CD14-positive monocyte (primary cell): ENCODE measurements around the gene HAS3. TPM values are rescaled to one million over a fixed set of nuclear protein-coding genes. Genes with fewer than 3 reads are reported as not detected.

Source experiments
- DNase-seq, 3 donors: peaks; one replicate each; pipeline ENCODE4 v3.0.0-alpha.2; 2011 to 2022
- H2AFZ ChIP-seq: 2 replicates; pipeline ENCODE4 v1.6.0; 2012; ENCODE audit warnings: mild to moderate bottlenecking, low read depth, low read length, inconsistent platforms; ENCODE audit not compliant: insufficient read depth, poor library complexity, severe bottlenecking
- H3K27ac ChIP-seq, 2 donors: 1 replicate in 1 of 2; 2 replicates in 1 of 2; pipeline ENCODE4 v1.5.1; 2012 to 2013; ENCODE audit warnings: low read length in 2 of 2, control low read depth in 1 of 2, inconsistent platforms in 1 of 2, low read depth in 1 of 2, mild to moderate bottlenecking in 1 of 2
- H3K27me3 ChIP-seq, 2 donors: one replicate each; pipeline versions ENCODE4 v1.6.0 to v1.6.1; 2011 to 2013; ENCODE audit warnings: low read length in 2 of 2; ENCODE audit not compliant: control insufficient read depth in 2 of 2, insufficient read depth in 2 of 2
- H3K36me3 ChIP-seq, 2 donors: replicated peaks in 1 of 2; 1 replicate in 1 of 2; 2 replicates in 1 of 2; pipeline versions ENCODE4 v1.5.1 to v1.6.1; 2012 to 2013; ENCODE audit warnings: low read length in 2 of 2, control low read depth in 1 of 2, inconsistent platforms in 1 of 2, mild to moderate bottlenecking in 1 of 2; ENCODE audit not compliant: insufficient read depth in 2 of 2, control insufficient read depth in 1 of 2
- H3K4me1 ChIP-seq, 2 donors: 1 replicate in 1 of 2; 2 replicates in 1 of 2; pipeline versions ENCODE4 v1.5.1 to v1.6.1; 2012 to 2013; ENCODE audit warnings: low read length in 2 of 2, control low read depth in 1 of 2, inconsistent platforms in 1 of 2, mild to moderate bottlenecking in 1 of 2, moderate library complexity in 1 of 2; ENCODE audit not compliant: insufficient read depth in 2 of 2, control insufficient read depth in 1 of 2
- H3K4me2 ChIP-seq: replicated peaks from 2 replicates; pipeline ENCODE3; 2012; ENCODE audit warnings: low read length, moderate library complexity, mild to moderate bottlenecking; ENCODE audit not compliant: poor library complexity, severe bottlenecking; ENCODE audit errors: extremely low read depth
- H3K4me3 ChIP-seq, 3 experiments: fragments of 200-600 bp in 1 of 3; sonication (generic) in 1 of 3; replicated peaks in 1 of 3; 1 replicate in 2 of 3; 2 replicates in 1 of 3; pipeline ENCODE4 v1.5.1; 2011 to 2013; ENCODE audit warnings: low read length in 3 of 3, mild to moderate bottlenecking in 3 of 3, control low read depth in 2 of 3, low read depth in 2 of 3, inconsistent platforms in 1 of 3, moderate library complexity in 1 of 3
- H3K79me2 ChIP-seq: 2 replicates; pipeline ENCODE4 v1.6.0; 2012; ENCODE audit warnings: mild to moderate bottlenecking, control low read depth, inconsistent platforms, low read length, moderate library complexity; ENCODE audit not compliant: insufficient read depth
- H3K9ac ChIP-seq: 2 replicates; pipeline ENCODE4 v1.6.0; 2017; ENCODE audit warnings: low read length, mild to moderate bottlenecking; ENCODE audit not compliant: insufficient read depth, poor library complexity, severe bottlenecking
- H3K9me3 ChIP-seq, 2 donors: replicated peaks in 1 of 2; 1 replicate in 1 of 2; 2 replicates in 1 of 2; pipeline versions ENCODE4 v1.5.1 to v1.6.1; 2012 to 2013; ENCODE audit warnings: low read length in 2 of 2, control low read depth in 1 of 2; ENCODE audit not compliant: control insufficient read depth in 1 of 2, insufficient read depth in 1 of 2
- H4K20me1 ChIP-seq: 2 replicates; pipeline ENCODE4 v1.6.0; 2012; ENCODE audit warnings: mild to moderate bottlenecking, low read length, control low read depth, moderate library complexity; ENCODE audit not compliant: insufficient read depth
- H3K27ac Mint-ChIP-seq, 7 donors: one replicate each; pipeline ENCODE4 v1.8.0; 2020; ENCODE audit warnings: mild to moderate bottlenecking in 7 of 7, mixed read lengths in 7 of 7, moderate library complexity in 6 of 7, inconsistent platforms in 2 of 7
- H3K27me3 Mint-ChIP-seq, 3 donors: one replicate each; pipeline ENCODE4 v1.8.0; 2021 to 2022; ENCODE audit warnings: low read depth in 3 of 3, mild to moderate bottlenecking in 3 of 3, mixed read lengths in 3 of 3, moderate library complexity in 3 of 3, inconsistent platforms in 1 of 3
- H3K36me3 Mint-ChIP-seq, 2 donors: one replicate each; pipeline ENCODE4 v1.8.0; 2020; ENCODE audit warnings: mixed read lengths in 2 of 2, inconsistent platforms in 1 of 2, mild to moderate bottlenecking in 1 of 2
- H3K4me1 Mint-ChIP-seq: one replicate; pipeline ENCODE4 v1.8.0; 2020; ENCODE audit warnings: mild to moderate bottlenecking, mixed read lengths
- H3K4me3 Mint-ChIP-seq, 2 donors: one replicate each; pipeline ENCODE4 v1.8.0; 2020; ENCODE audit warnings: mild to moderate bottlenecking in 2 of 2, mixed read lengths in 2 of 2, moderate library complexity in 1 of 2
- H3K9me3 Mint-ChIP-seq, 7 donors: one replicate each; pipeline ENCODE4 v1.8.0; 2020 to 2022; ENCODE audit warnings: mixed read lengths in 7 of 7, mild to moderate bottlenecking in 6 of 7, moderate library complexity in 6 of 7, inconsistent platforms in 2 of 7
- CTCF ChIP-seq: fragments of 200-600 bp; IDR thresholded peaks from one replicate; pipeline ENCODE4 v1.8.0; 2022; ENCODE audit warnings: antibody characterized with exemption, mild to moderate bottlenecking
- WGBS: methylation state at CpG from one replicate; pipeline ENCODE4 v1.1.5; 2013; ENCODE audit warnings: missing lambda C conversion rate; ENCODE audit not compliant: insufficient coverage; 5-methylcytosine and 5-hydroxymethylcytosine counted together
- intact Hi-C, 2 donors: fragments of 100-400 bp; cut with micrococcal nuclease; formaldehyde crosslinking; loops; one replicate each; pipeline versions ENCODE4 v1.15.0 to v1.15.1; 2023
- polyA plus RNA-seq, 3 donors: library from polyadenylated mRNA; depleted of rRNA in 1 of 3; unstranded in 2 of 3; stranded (reverse) in 1 of 3; fragments of 300-500 nt in 2 of 3; fragments of >200 nt in 1 of 3; fragmentation: Illumina TruSeq in 2 of 3; gene quantifications; 1 replicate in 2 of 3; 2 replicates in 1 of 3; pipeline ENCODE4 v1.2.3, GENCODE V29; 2012 to 2021

HAS3 gene
- polyA plus RNA-seq, 3 donors: 1.3 TPM; not detected in 2

- no peak overlapping the region for H3K4me3 ChIP-seq
- Mint-ChIP-seq H3K27me3 (peaks cover 0 to 1% (median 0%) of the 10 kb centered on the region in 3 donors), H3K27ac (peak overlapping the region in 1 of 7 donors; percentile 55), H3K9me3 (no peaks in the 10 kb centered on the region), H3K4me3 (no peak overlapping the region), H3K36me3 (peaks cover 68 to 86% of the 10 kb centered on the region in 2 donors), H3K4me1 (no peaks in the 10 kb centered on the region)
- H3K27ac ChIP-seq: no peak overlapping the region
- no peaks in the 10 kb centered on the region for H4K20me1 ChIP-seq
- no peak overlapping the region for H2AFZ ChIP-seq
- H3K4me1 ChIP-seq: no peaks in the 10 kb centered on the region
- DNase-seq: no peak
- H3K36me3 ChIP-seq: peaks cover 65 to 94% of the 10 kb centered on the region in 2 donors
- WGBS: 91% methylated on average over 3 of the region's 5 CpGs
- H3K79me2 ChIP-seq: peaks cover 3% of the 10 kb centered on the region
- intact Hi-C loops: no loop called here
- H3K4me2 ChIP-seq: no peak overlapping the region
- no peaks in the 10 kb centered on the region for H3K27me3 ChIP-seq
- no peak overlapping the region for H3K9ac ChIP-seq
- TF ChIP-seq CTCF: no peak
- no peaks in the 10 kb centered on the region for H3K9me3 ChIP-seq
Observed at GRCh38 chr16:69141014-69141413, 35.6 kb downstream of the HAS3 start.

- H3K27ac Mint-ChIP-seq: no peak overlapping the region
- peaks cover 71 to 92% of the 10 kb centered on the region in 2 donors for H3K36me3 Mint-ChIP-seq
- H3K4me1 Mint-ChIP-seq: no peaks in the 10 kb centered on the region
- TF ChIP-seq CTCF: no peak
- no peak overlapping the region for H3K4me3 Mint-ChIP-seq
- H3K27me3 Mint-ChIP-seq: peaks cover 0 to 1% (median 0%) of the 10 kb centered on the region in 3 donors
- DNase-seq: no peak
- H3K9me3 ChIP-seq: no peaks in the 10 kb centered on the region
- H3K79me2 ChIP-seq: no peaks in the 10 kb centered on the region
- peaks cover 0 to 3% (median 0%) of the 10 kb centered on the region in 7 donors for H3K9me3 Mint-ChIP-seq
- peaks cover 64 to 90% of the 10 kb centered on the region in 2 donors for H3K36me3 ChIP-seq
- H3K27me3 ChIP-seq: no peaks in the 10 kb centered on the region
- intact Hi-C loops: no loop called here
- no peaks in the 10 kb centered on the region for H3K4me1 ChIP-seq
- no peak overlapping the region for H3K27ac ChIP-seq
- H4K20me1 ChIP-seq: no peaks in the 10 kb centered on the region
- H3K9ac ChIP-seq: no peak overlapping the region
- H3K4me2 ChIP-seq: no peak overlapping the region
- H2AFZ ChIP-seq: no peak overlapping the region
- 100% methylated on average over 1 of the region's 4 CpGs for WGBS
- no peak overlapping the region for H3K4me3 ChIP-seq
Observed at GRCh38 chr16:69141936-69142335, 36.5 kb downstream of the HAS3 start.
